ENCODE results near the gene LIMK2.
"Not testable (repeated sequence)": the region's sequence is repeated elsewhere in the genome, so short reads cannot be mapped to it uniquely, and the experiment has no call there.

Gene LIMK2

DNA sequence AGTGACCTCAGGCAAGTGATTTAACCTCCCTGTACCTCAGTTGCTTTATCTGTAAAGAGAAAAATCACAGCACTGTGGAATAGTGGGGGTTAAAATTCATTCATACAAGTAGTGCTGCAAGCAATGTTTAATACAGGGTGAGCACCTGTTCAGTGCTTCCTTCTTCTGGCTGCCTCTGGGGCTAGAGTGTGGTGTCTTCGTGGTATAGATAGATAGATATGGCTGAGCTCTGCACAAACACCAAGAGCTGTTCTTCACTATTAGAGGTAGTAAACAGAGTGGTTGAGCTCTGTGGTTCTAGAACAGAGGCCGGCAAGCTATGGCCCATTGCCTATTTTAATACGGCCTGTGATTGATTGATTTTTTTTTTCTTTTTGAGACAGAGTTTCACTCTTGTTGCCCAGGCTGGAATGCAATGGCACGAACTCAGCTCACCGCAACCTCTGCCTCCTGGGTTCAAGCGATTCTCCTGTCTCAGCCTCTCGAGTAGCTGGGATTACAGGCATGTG, 32.9 kb downstream of the LIMK2 start:
- peak in 1 of 2 donors; percentile 24 for ATAC-seq

DNA sequence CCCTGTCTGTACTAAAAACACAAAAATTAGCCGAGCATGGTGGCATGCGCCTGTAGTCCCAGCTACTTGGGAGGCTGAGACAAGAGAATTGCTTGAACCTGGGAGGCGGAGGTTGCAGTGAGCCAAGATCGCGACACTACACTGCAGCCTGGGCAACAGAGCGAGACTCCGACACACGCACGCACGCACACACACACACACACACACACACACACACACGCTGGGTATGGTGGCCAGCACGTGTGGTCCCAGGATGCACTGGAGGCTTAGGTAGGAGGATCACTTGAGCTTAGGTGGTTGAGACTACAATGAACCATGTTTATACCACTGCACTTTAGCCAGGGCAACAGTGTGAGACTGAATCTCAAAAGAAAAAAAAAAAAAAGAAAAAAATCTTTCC, 33.9 kb downstream of the LIMK2 start:
- not testable (repeated sequence) for ATAC-seq

DNA sequence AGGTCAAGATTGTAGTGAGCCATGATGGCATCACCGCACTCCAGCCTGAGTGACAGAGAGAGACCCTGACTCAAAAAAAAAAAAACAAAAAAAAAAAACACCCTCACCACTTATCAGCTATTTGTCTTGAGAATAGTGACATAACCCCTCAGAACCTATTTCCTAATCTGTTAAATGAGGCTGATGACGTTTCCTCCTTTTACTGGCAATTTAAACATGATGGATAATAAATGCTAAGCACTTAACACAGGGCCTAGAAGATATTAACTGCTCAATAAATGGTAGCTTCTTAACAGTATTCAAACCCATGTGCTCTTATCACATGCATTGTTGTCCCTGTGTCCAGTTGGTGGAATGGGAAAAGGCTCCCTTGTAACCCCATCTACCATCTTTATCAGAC, 34.6 kb downstream of the LIMK2 start:
- ATAC-seq = no peak

DNA sequence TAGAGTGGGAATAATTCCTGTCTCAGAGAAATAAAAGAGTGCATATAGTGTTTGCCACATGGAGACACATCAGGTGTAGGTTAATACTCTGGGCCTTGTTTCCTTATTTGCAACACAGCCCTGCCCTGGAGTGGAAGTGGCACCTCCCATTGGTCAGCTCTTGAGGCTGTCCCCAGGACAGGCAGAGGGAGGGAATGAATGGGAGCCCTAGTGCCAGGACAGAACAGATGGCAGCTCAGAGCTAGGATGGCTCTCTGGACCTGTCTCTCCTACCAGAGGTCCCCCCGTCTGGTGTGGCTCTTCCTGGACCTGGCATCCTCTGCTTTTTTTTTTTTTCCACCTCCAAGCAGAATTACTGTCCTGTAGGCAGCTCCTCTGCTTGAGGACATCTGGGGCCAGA, 35.6 kb downstream of the LIMK2 start:
- ATAC-seq = no peak

DNA sequence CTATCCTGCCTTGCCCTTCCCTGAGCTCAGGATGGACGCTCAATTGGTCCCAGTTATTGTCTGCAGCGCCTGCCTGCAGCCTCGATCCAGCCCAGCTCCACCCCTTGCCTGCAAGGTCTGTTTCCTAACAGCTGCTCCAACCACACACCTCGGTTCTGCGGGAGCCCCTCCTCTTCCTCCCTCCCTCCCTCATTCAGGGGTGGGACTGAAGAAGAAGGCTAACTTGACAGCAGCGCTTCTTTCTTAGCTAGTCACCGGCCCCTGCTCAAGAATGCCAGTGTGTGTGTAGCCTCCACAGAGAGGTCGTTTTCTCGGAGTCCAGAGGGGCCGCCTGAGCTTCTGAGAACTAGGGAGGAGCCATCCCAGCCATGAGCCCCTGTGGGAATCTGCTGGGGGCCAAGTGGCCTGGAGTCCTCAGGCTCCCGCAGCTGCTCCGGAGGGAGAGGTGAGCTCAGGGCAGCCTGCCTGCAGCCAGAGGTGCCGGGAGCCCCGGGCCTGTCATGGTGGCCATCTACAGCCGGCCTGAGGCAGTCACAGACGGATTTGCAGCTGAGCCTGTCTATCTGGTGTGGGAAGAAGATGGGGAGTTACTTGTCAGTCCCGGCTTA, 36.1 kb downstream of the LIMK2 start:
- peak; percentile 98 to 99 for ATAC-seq

DNA sequence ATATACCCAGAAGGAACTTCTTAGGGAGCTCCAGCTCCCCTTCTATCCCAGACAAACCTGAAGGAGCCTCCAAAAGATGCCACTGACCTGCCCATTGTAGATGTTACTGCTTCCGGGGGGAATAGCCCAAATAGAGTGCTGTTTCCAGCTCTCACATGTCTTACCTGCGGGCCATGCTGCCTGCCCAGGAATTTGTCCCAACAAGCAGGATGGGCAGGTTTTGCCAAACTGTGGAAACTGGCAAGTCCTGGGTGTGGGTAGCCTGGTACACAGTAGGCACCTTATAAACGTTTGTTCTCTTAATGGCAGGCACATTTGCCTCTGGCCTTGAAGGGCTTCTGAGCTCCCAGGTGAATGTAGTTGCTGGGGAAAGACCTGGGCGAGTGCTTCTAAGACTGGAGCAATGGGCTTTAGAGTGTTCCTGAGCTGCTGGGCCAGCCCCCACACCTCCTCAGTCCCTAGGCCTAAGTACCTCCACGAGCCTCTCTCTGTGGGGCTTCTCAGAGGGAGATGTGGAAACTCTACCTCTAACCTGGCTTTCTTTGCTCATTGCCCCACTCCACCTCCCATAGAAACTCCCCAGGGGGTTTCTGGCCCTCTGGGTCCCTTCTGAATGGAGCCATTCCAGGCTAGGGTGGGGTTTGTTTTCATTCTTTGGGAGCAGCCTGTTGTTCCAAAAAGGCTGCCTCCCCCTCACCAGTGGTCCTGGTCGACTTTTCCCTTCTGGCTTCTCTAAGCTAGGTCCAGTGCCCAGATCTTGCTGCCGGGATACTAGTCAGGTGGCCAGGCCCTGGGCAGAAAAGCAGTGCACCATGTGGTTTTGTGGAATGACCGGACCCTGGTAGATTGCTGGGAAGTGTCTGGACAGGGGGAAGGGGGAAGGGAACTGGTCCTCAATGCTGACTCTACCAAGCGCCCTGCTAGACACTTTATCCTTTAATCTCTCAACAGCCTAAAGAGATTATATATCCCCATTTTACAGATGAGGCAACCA, 37.2 kb downstream of the LIMK2 start:
- ATAC-seq = no peak

DNA sequence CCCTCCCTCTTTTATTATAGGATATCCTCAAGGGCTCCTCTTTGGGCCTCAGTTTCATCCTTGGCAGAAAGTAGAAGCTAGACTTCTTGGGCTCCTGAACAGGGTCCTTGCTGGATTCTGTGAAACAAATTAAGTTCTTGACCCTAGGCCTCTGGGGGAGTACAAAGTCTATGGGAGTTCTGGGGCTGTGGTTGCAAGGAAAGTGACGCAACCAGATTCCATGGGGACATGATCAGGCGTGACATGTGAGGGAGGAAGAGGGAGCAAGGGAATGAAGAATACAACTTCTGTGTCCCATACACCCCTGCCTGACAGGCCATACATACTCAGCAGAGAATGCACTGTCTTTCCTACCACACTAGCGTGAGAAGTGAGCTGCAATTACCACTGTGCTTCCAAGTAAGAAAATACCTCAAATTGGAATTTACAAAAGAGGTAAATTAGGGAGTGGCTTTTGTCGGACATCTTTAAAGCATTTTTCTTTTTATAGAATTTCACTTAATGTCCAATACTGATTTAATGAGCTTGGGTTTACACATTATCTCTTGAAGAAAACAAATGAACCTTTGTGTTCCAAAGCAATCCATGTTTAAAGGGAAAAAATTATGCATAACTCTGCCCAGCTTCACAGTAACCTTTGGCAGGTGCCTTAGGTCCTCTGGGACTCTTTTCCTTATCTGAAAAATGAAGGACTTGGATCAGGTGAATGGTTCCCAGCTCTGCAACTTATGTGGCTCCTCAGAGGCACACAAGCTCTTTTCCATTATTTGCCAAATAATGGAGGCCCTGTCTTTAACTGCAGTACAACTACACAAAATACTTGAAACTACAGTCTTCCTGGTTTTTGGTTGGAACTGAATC, 38.9 kb downstream of the LIMK2 start:
- no peak for ATAC-seq

DNA sequence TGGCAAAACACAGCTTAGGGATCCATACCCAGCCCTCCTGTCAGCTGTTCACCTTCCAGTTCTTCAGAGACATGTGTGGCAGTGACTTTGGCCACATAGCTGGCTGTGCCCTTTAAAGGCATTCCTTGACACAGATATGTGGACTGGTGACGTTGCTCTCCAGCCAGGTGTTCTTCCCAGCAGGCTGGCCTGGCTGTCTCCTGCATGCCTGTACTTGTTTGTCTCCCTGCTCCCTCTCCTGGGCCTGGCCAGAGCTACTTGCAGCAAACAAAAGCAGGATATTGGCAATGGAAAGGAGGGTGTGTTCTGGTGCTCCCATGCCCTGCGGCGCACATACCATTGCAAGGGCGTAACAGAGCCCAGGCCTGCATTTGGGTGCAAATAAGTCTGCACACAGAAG, 41.9 kb downstream of the LIMK2 start:
- no peak for ATAC-seq

DNA sequence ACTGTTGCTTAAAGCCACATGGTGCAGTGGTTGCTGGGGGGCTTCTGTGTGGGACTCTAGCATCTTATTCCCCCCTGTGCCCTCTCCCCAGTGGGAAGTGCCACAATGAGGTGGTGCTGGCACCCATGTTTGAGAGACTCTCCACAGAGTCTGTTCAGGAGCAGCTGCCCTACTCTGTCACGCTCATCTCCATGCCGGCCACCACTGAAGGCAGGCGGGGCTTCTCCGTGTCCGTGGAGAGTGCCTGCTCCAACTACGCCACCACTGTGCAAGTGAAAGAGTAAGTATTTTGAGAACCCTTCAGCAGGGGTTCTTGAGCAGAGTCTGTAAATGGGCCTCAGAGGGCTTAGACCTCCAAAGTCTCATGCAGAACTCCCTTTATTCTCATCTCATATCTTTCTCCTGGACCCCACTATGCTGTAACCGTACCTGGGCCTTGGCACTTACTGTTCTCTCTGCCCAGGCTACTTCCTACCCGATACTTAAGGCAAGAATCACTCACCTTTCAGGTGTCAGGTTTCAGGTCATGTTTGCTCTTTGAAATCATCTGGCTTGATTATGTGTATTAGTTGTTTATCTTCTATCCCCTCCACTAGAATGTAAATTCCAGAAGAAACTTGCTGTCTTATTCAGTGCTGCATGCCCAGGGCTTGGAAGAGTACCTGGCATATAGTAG, 47.8 kb downstream of the LIMK2 start:
- no peak for ATAC-seq

DNA sequence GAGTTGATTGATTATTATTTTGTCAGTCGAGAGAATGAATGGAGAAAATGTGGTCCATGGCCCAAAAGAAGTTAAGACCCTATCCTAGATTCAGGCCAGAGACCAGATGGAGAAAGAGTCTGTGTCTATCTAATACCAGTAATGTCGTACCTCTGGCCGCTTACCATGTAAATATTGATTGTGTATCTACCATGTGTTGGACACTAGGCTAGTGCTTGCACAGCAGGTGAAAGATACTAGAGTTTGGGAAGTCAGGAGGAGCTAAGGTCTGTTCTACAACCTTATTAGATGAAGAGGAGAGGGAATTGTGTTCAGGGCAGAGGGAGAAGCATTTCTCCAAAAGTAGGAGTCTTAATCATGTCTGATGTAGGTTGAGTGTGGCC, 48.4 kb downstream of the LIMK2 start:
- no peak for ATAC-seq

DNA sequence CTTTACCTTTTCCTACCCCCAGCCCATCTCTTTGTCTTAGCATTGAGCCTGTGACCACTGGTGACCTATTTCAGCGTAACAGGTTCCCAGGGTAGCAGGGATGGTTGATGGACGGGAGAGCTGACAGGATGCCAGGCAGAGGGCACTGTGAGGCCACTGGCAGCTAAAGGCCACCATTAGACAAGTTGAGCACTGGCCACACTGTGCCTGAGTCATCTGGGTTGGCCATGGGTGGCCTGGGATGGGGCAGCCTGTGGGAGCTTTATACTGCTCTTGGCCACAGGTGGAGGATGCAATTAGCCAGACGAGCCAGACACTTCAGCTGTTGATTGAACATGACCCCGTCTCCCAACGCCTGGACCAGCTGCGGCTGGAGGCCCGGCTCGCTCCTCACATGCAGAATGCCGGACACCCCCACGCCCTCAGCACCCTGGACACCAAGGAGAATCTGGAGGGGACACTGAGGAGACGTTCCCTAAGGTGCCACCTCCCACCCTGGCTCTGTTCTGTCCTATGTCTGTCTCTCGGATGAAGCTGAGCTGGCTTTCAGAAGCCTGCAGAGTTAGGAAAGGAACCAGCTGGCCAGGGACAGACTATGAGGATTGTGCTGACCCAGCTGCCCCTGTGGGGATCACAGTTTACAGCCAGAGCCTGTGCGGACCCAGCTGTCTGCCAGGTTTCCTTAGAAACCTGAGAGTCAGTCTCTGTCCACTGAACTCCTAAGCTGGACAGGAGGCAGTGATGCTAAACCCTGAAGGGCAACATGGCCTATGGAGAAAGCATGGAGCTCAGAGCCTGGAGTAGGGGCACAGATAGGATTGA, 50.4 kb downstream of the LIMK2 start:
- ATAC-seq = no peak

DNA sequence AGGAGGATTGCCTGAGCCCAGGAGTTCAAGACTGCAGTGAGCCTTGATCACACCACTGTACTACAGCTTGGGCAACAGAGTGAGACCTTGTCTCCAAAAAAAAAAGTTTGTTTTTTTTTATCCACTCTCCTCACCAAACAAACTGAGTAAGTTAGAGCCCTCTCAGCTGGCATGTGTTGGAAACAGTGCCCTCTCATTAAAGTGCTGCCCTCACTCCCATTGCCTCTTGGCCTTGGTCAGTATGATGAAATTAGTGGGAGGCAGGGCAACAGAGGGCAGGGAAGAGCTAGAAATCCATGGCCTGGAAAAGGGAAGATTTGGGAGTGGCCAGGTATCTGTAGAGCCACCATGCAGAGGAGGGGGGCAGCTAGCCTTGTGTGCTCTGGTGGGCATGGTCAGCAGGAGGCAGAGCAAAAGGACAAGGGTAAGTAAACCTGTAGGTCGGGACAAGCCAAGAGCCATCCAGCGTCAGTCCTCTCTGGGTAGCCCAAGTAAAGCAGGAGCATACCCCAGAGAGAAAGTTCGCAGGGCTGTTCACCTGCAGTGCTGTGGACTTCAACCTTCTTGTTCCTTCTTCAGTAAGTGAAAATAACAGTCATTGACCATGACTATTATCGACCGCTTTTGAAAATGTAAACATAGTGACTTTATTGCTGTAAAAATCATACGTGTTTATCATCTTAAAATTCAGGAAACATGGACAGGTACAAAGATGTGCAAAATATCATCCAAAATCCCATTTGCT, 52.0 kb downstream of the LIMK2 start:
- ATAC-seq = no peak

DNA sequence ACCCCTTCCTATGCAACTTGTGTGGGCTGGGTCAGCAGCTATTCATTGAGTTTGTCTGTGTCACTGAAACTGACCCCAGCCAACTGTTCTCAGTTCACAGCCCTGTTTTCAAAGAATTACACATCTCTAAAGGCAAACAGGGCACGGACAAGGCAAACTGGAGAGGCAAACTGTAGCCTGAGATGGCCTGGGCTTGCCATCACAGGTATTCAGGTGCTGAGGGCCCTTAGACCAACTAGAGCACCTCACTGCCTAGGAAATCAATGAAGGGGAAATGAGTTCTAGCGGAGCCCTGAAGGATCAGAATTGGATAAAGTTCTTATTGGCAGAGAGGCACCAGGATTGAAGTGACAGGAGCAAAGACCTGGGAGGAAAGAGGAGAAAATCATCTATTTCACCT, 56.2 kb downstream of the LIMK2 start:
- ATAC-seq = no peak

DNA sequence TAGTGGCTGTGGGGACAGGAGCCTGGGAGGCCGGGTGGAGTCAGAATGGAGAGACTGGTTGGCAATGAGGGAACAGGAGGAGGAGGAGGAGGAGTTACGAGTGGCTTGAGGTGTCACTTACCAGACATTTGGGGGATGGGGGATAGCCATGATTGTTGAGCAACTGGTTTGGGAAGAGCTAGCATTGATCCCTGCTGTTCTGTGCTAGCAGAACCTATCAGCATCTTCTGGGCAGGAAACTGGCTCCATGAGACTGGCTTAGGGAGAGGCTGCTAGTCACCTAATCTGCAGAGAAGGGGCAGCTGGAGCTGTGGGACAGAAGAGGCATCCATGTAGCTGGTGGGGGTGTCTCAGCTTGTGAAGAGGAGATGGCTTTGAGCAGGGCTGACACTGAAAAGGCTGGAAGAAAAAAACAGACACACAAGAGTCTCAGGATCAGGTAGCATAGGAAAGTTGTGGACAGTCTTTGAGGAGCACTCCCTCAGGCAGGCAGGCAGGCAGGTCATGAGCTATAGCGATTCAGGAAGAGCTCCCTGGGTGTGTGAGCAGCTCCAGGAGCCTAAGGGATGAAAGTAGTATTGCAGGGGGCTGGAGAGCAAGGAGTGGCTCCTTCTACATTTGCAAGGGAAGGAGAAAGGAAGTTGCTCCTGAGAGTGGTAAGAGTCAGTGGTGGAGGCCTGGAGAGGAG, 57.9 kb downstream of the LIMK2 start:
- ATAC-seq = no peak

DNA sequence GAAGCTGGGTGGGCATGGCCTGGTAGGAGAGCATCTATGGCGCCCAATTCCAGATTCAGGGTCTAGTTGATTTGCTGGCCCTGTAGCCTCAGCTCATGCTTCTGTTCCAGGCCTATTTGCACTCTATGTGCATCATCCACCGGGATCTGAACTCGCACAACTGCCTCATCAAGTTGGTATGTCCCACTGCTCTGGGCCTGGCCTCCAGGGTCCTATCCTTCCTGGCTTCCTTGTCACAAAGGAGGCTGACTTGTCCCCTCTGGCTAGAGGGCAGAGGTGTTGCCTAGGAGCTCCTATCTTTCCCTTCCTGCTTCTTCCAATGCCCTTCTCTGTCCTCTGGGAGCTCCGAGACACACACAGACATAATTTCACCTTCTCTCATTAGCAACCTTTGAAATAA, 58.9 kb downstream of the LIMK2 start:
- no peak for ATAC-seq

DNA sequence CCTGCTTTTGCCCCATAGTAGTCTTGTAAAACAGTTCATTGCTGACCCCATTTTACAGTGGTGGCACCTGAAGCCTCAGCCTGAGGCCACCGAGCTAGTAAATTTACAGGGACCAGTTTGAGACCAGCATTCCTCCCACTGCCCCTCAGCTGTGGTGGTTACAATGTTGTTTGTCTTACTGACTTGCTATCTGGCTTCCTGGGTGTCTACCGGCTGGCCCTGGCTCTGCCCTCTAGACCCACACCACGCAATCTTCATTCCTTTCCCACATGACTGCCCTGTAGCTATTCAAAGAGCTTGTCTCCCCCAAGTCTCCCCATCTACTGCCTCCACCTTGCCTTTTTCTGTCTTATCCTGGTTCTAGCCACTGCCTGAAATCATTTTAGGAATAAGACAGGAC, 59.4 kb downstream of the LIMK2 start:
- no peak for ATAC-seq

DNA sequence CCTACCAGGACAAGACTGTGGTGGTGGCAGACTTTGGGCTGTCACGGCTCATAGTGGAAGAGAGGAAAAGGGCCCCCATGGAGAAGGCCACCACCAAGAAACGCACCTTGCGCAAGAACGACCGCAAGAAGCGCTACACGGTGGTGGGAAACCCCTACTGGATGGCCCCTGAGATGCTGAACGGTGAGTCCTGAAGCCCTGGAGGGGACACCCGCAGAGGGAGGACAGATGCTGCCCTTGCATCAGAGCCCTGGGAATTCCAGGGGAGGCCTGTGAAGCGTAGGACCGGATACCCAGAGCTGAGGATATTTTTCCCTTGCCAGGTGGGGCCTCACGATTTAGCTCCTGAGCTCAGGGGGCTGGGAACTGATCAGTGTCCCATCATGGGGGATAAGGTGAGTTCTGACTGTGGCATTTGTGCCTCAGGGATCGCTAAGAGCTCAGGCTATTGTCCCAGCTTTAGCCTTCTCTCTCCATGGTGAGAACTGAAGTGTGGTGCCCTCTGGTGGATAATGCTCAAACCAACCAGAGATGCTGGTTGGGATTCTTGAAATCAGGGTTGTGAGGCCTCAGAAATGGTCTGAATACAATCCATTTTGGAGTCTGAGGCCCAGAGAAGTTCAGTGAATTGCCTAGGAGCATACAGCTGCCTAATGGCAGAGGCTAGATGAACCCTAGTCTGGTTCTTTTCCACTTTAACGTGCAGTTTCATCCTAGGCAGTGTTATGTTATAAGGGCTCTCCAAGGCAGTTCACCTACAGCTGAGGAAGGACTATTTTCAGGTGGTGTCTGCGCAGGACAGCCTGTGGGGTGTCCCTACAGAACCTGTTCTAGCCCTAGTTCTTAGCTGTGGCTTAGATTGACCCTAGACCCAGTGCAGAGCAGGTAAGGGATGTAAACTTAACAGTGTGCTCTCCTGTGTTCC, 60.7 kb downstream of the LIMK2 start:
- peak; percentile 69 to 71 for ATAC-seq

DNA sequence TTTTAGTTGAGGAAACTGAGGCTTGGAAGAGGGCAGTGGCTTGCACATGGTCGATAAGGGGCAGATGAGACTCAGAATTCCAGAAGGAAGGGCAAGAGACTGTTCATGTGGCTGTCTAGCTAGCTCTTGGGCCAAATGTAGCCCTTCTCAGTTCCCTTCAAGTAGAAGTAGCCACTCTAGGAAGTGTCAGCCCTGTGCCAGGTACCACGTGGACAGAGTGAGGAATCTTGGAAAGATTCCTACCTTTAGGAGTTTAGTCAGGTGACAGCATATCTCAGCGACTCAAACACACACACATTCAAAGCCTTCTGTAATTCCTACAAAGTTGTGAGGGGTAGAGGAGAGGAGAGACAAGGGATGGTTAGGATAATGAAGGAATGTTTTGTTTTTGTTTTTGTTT, 61.9 kb downstream of the LIMK2 start:
- ATAC-seq = no peak

DNA sequence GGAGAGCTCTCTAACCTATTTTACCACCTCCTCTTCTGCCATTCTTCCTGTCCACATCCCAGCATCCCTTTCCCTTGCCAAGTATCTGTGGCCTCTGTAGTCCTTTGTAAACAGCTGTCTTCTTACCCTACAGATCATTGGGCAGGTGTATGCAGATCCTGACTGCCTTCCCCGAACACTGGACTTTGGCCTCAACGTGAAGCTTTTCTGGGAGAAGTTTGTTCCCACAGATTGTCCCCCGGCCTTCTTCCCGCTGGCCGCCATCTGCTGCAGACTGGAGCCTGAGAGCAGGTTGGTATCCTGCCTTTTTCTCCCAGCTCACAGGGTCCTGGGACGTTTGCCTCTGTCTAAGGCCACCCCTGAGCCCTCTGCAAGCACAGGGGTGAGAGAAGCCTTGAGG, 62.9 kb downstream of the LIMK2 start:
- ATAC-seq = no peak
